Lower lobe of right lung (tissue), 2 donors: ENCODE results near the gene GOLGA6L2. TPM values are rescaled to one million over a fixed set of nuclear protein-coding genes. Genes with fewer than 3 reads are reported as not detected.
"Not testable (repeated sequence)": the region's sequence is repeated elsewhere in the genome, so short reads cannot be mapped to it uniquely, and the experiment has no call there.

Experiments
- ATAC-seq, 2 donors: fragments of 200-7000 bp; cut with Tn5 transposase; one replicate each; pipeline ENCODE4 v1.9.1; 2020 to 2022; ENCODE audit warnings: mild to moderate bottlenecking in 2 of 2, moderate library complexity in 2 of 2
- DNase-seq: peaks from one replicate; pipeline ENCODE4 v3.0.0-alpha.2; 2020
- H3K27ac ChIP-seq: fragments of 200-600 bp; one replicate; pipeline ENCODE4 v1.8.0; 2022
- H3K27me3 ChIP-seq: fragments of 200-600 bp; one replicate; pipeline ENCODE4 v1.8.0; 2022; ENCODE audit warnings: low read depth
- H3K36me3 ChIP-seq: fragments of 200-600 bp; one replicate; pipeline ENCODE4 v1.8.0; 2022; ENCODE audit warnings: mild to moderate bottlenecking
- H3K4me1 ChIP-seq: fragments of 200-600 bp; one replicate; pipeline ENCODE4 v1.8.0; 2022
- H3K4me3 ChIP-seq: fragments of 200-600 bp; one replicate; pipeline ENCODE4 v1.8.0; 2022; ENCODE audit warnings: mild to moderate bottlenecking
- H3K9me3 ChIP-seq: fragments of 200-600 bp; one replicate; pipeline ENCODE4 v1.8.0; 2022
- intact Hi-C: fragments of 100-400 bp; cut with DNase I; formaldehyde crosslinking; loops from one replicate; pipeline ENCODE4 v1.11.0; 2022
- total RNA-seq: library from RNA; stranded (reverse); fragmentation: NEBNext Ultra II Directional; extraction: Animal tissue kit (Norgen Biotek cat#: 25700); gene quantifications from one replicate; pipeline ENCODE4 v1.2.1, GENCODE V29; 2021
- TF ChIP-seq, protein P1 (sequence below): fragments of 200-600 bp; IDR thresholded peaks from one replicate; pipeline ENCODE4 v1.8.0; 2022; ENCODE audit warnings: antibody characterized with exemption, mild to moderate bottlenecking
- donor health status: DM: no; HTN: yes; CAD: no; lungs with severe emphysema.

Gene GOLGA6L2
- total RNA-seq, 1 donor from 2014 or later, result not detected

DNA sequence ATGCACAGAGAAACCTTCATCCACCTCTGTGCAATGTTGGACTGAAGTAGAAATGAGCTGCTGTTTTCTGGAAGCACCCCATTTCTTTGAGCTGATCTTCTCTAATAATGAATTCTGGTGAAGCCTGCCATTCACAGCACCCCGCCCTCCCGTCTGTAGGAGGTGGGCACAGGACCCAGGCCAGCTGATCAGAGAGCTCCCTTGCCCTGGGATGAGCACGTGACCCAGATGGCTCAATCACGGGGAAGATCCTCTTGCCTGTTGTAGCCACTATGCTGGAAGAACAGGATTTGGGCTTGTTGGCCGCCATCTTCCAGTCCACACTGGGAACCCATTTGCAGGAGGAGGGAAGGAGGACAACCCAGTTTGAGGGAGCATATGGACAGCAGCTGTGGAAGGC lies 44.5 kb downstream of the GOLGA6L2 start:
- no peaks in the 10 kb centered on the region for H3K9me3 ChIP-seq
- no peak overlapping the region for H3K27ac ChIP-seq
- H3K36me3 ChIP-seq, result no peaks in the 10 kb centered on the region
- no peak for DNase-seq
- H3K27me3 ChIP-seq, result no peaks in the 10 kb centered on the region
- intact Hi-C loops, result no loop called here
- TF ChIP-seq, protein P1, sequence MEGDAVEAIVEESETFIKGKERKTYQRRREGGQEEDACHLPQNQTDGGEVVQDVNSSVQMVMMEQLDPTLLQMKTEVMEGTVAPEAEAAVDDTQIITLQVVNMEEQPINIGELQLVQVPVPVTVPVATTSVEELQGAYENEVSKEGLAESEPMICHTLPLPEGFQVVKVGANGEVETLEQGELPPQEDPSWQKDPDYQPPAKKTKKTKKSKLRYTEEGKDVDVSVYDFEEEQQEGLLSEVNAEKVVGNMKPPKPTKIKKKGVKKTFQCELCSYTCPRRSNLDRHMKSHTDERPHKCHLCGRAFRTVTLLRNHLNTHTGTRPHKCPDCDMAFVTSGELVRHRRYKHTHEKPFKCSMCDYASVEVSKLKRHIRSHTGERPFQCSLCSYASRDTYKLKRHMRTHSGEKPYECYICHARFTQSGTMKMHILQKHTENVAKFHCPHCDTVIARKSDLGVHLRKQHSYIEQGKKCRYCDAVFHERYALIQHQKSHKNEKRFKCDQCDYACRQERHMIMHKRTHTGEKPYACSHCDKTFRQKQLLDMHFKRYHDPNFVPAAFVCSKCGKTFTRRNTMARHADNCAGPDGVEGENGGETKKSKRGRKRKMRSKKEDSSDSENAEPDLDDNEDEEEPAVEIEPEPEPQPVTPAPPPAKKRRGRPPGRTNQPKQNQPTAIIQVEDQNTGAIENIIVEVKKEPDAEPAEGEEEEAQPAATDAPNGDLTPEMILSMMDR, result no peak
- ATAC-seq, result no peak
- H3K4me1 ChIP-seq, result no peaks in the 10 kb centered on the region
- no peak overlapping the region for H3K4me3 ChIP-seq

DNA sequence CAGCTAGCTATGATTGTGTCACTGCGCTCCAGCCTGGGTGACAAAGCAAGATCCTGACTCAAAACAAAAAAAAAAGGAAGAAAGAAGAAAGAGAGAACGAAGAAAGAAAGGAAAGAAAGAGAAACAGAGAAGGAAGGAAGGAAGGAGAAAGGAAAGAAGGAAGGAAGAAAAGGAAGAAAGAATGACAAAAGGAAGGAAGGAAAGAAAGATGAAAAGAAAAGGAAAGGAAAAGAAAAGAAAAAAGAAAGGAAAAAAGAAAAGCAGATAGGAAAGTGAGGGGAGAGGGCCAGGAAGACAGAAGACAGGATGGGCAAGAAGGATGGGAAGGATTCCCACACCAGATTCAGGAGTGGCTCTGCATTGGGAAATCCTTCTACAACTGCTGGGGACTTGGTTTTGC lies 44.9 kb downstream of the GOLGA6L2 start:
- no peak for DNase-seq
- H3K9me3 ChIP-seq, result no peaks in the 10 kb centered on the region
- TF ChIP-seq, protein P1, result no peak
- H3K27ac ChIP-seq, result no peak overlapping the region
- H3K36me3 ChIP-seq, result no peaks in the 10 kb centered on the region
- no peaks in the 10 kb centered on the region for H3K4me1 ChIP-seq
- no peak for ATAC-seq
- H3K4me3 ChIP-seq, result no peak overlapping the region
- H3K27me3 ChIP-seq, result no peaks in the 10 kb centered on the region
- intact Hi-C loops, result no loop called here

DNA sequence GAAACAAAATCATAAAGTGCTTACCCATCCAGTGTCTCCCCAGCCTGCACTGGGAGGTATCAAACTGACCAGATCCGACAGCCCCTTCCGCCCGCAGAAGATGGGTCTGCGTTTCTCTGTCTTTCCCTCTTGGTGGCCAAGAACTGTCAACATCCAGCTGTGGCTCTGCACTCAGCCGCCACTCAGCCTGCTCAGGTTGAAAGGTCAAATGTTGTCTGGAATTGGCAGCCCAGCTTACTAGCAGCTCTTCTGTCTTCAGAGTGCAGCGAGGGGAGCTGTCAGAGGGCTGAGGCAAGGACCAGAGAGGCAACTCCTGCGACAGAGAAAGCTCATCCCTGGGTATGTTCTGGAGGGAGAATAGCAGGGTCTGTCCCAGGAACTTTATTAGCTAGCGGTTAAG lies 45.4 kb downstream of the GOLGA6L2 start:
- TF ChIP-seq, protein P1, result no peak
- intact Hi-C loops, result no loop called here
- DNase-seq (no peak), ATAC-seq (peak; percentile 7 to 41)
- Histone ChIP-seq H3K27ac (no peak overlapping the region), H3K27me3 (no peaks in the 10 kb centered on the region), H3K9me3 (no peaks in the 10 kb centered on the region), H3K4me1 (no peaks in the 10 kb centered on the region), H3K4me3 (no peak overlapping the region), H3K36me3 (no peaks in the 10 kb centered on the region)

DNA sequence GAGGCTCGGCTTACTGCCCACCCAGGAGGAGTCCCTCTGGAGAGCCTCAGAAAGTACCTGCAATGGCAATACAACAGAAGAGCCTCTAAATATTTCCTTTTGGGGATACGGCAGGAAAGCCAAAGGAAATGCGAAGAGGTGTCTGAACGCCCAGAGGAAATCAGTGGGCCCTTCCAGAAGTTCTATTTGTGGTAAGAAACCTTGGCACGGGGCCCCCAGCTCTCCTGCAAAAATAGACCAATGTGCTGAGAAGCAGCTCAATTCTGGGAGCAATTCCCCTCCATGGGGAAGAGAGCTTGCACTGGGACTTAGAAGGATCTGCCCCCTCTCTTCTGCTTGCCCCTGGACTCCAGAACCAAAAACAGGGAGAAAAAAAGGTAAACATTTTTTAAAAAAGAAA lies 47.8 kb downstream of the GOLGA6L2 start:
- H3K4me1 ChIP-seq, H3K27ac ChIP-seq, H3K9me3 ChIP-seq, H3K4me3 ChIP-seq, DNase-seq, ATAC-seq, intact Hi-C loops, H3K27me3 ChIP-seq, H3K36me3 ChIP-seq: not testable (repeated sequence)

DNA sequence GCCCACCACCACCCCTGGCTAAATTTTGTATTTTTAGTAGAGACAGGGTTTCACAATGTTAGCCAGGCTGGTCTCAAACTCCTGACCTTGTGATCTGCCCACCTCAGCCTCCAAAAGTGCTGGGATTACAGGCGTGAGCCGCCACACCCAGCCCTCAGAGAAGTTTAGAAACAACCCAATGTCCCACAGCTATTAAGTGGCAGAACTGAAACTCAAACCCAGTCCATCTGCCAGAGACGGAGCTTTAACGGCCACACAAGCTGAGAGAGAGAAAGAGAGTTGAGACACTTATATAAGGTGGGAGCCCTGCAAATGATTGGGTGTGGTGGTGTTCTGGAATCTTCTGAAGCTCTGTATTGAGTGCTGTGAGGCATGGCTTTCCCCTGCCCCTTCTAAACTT lies 48.7 kb downstream of the GOLGA6L2 start:
- H3K27ac ChIP-seq, H3K27me3 ChIP-seq, ATAC-seq, intact Hi-C loops, H3K9me3 ChIP-seq, H3K4me3 ChIP-seq, H3K36me3 ChIP-seq, DNase-seq, H3K4me1 ChIP-seq: not testable (repeated sequence)

DNA sequence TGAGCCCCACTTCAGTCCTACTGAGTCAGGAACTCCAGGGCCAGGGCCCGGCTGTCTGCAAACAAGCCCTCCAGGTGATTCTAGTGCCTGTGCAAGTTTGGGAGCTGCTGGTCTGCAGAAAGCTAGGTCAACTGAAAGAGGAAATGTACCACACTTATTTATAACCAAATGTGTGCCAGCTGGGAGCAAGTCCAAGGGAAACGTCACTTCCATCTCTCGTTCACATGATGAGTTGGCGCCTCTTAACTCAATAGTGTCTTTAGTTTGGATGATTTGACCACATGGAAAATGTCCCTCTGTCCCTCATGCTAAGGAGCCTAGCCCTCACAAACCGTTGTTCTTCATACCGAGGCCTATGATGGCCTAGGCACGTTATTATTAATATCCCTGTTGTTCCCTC lies 49.3 kb downstream of the GOLGA6L2 start:
- H3K36me3 ChIP-seq, result no peaks in the 10 kb centered on the region
- TF ChIP-seq, protein P1, result no peak
- no peak overlapping the region for H3K27ac ChIP-seq
- H3K4me3 ChIP-seq, result no peak overlapping the region
- no peaks in the 10 kb centered on the region for H3K4me1 ChIP-seq
- DNase-seq (no peak), ATAC-seq (no peak)
- no peaks in the 10 kb centered on the region for H3K9me3 ChIP-seq
- no peaks in the 10 kb centered on the region for H3K27me3 ChIP-seq
- intact Hi-C loops, result no loop called here

DNA sequence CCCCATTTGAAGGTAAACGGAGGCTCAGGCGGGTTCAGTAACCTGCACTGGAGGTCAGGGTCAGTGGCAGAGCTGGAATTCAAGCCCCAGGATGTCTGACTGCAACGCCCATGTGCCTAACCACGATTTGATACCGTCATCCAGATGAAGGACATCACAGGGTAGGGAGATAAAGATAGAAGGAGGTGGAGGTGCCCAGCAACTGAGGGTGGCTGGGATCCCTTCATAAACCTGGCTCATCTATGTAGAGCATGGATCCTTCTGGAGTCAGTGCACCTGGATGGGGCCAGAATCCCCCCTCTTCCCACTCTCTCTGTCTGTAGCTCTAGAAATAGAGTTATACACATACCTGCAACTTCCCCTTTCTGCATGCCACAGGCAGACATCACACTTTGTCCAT lies 51.2 kb downstream of the GOLGA6L2 start:
- intact Hi-C loops, result no loop called here
- ATAC-seq (no peak), DNase-seq (no peak)
- TF ChIP-seq, protein P1, result no peak
- Histone ChIP-seq H3K27me3 (no peaks in the 10 kb centered on the region), H3K9me3 (no peaks in the 10 kb centered on the region), H3K4me3 (no peak overlapping the region), H3K27ac (no peak overlapping the region), H3K4me1 (no peaks in the 10 kb centered on the region), H3K36me3 (no peaks in the 10 kb centered on the region)
